GM19468 (cell line): Measurements from ENCODE around the gene ELP6.
A peak's percentile ranks its signal among the peaks of the same experiment; 100 is the strongest.

Experiments
- ATAC-seq: cut with Tn5 transposase; IDR thresholded peaks from one replicate; pipeline ENCODE4 v1.9.1; 2021; ENCODE audit warnings: mild to moderate bottlenecking, moderate library complexity, moderate number of reproducible peaks; ENCODE audit not compliant: unreplicated experiment; ENCODE audit errors: extremely low read depth

The ELP6 gene

GRCh38 chr3:47513125-47513929, at the start of gene ELP6:
Gene ELP6 (minus strand): TSS chr3:47513712. CDS start chr3:47513590, 122 bp downstream.
- ATAC-seq: peak; percentile 55

- no peak for ATAC-seq
These were observed 42.8 kb upstream of the ELP6 start for GRCh38 chr3:47556351-47556750.

GRCh38 chr3:47554335-47554734, 40.8 kb upstream of the ELP6 start:
- ATAC-seq: no peak

- ATAC-seq: no peak
These were observed 39.9 kb upstream of the ELP6 start for GRCh38 chr3:47553407-47553806.

- ATAC-seq: no peak
These were observed 29.1 kb upstream of the ELP6 start for GRCh38 chr3:47542471-47543173.

- ATAC-seq: no peak
These were observed 28.1 kb upstream of the ELP6 start for GRCh38 chr3:47541583-47542108.

GRCh38 chr3:47540281-47540680, 26.8 kb upstream of the ELP6 start:
- no peak for ATAC-seq

- no peak for ATAC-seq
These were observed 23.5 kb upstream of the ELP6 start for GRCh38 chr3:47536967-47537366.

GRCh38 chr3:47536221-47536891, 22.8 kb upstream of the ELP6 start:
- ATAC-seq: no peak

GRCh38 chr3:47533996-47534454, 20.5 kb upstream of the ELP6 start:
- no peak for ATAC-seq

GRCh38 chr3:47533481-47533880, 20.0 kb upstream of the ELP6 start:
- no peak for ATAC-seq

GRCh38 chr3:47527952-47528725, 14.6 kb upstream of the ELP6 start:
- ATAC-seq: no peak

GRCh38 chr3:47525617-47526016, 12.1 kb upstream of the ELP6 start:
- no peak for ATAC-seq

- ATAC-seq: no peak
These were observed 10.0 kb upstream of the ELP6 start for GRCh38 chr3:47523310-47524073.

GRCh38 chr3:47522082-47522987, 8.8 kb upstream of the ELP6 start:
- ATAC-seq: no peak

- no peak for ATAC-seq
These were observed 7.2 kb upstream of the ELP6 start for GRCh38 chr3:47520756-47521155.

GRCh38 chr3:47517937-47518336, 4.4 kb upstream of the ELP6 start:
- ATAC-seq: no peak

GRCh38 chr3:47515864-47516319, 2.4 kb upstream of the ELP6 start:
- no peak for ATAC-seq
